Keratinocyte (primary cell): ENCODE data around the gene RCAN2. TPM values are rescaled to one million over a fixed set of nuclear protein-coding genes. Genes with fewer than 3 reads are reported as not detected.

ENCODE experiments used
- DNase-seq: peaks from one replicate; pipeline ENCODE4 v3.0.0-alpha.2; 2011; ENCODE audit warnings: low read depth, missing footprints, low spot score
- FAIRE-seq: peaks from 2 replicates; lab custom pipeline; 2011; peaks lifted over from hg19 to GRCh38; lab: Jason Lieb, UNC
- H2AFZ ChIP-seq: 2 replicates; pipeline ENCODE4 v1.6.0; 2012; ENCODE audit warnings: low read length, control low read depth, inconsistent platforms; ENCODE audit not compliant: control insufficient read depth
- H3K27ac ChIP-seq: 2 replicates; pipeline ENCODE4 v1.5.1; 2011; ENCODE audit warnings: low read length; ENCODE audit not compliant: control insufficient read depth, insufficient read depth
- H3K27me3 ChIP-seq: 3 replicates; pipeline ENCODE4 v1.6.0; 2011; ENCODE audit warnings: low read length; ENCODE audit not compliant: control insufficient read depth, insufficient read depth; ENCODE audit errors: extremely low read depth
- H3K36me3 ChIP-seq, 2 experiments: 2 replicates in 1 of 2; 3 replicates in 1 of 2; pipeline ENCODE4 v1.5.1; 2011; ENCODE audit warnings: low read length in 2 of 2, mild to moderate bottlenecking in 1 of 2; ENCODE audit not compliant: control insufficient read depth in 2 of 2, insufficient read depth in 2 of 2; ENCODE audit errors: extremely low read depth in 1 of 2
- H3K4me1 ChIP-seq: 3 replicates; pipeline ENCODE4 v1.5.1; 2011; ENCODE audit warnings: low read length; ENCODE audit not compliant: control insufficient read depth, insufficient read depth; ENCODE audit errors: extremely low read depth
- H3K4me2 ChIP-seq: 3 replicates; pipeline ENCODE4 v1.6.0; 2011; ENCODE audit warnings: low read depth, low read length; ENCODE audit not compliant: control insufficient read depth, insufficient read depth; ENCODE audit errors: extremely low read depth
- H3K4me3 ChIP-seq, 3 experiments: fragments of 200-600 bp in 1 of 3; sonication (generic) in 1 of 3; 2 replicates in 2 of 3; 3 replicates in 1 of 3; pipeline ENCODE4 v1.5.1; 2011 to 2016; ENCODE audit warnings: low read length in 3 of 3, mild to moderate bottlenecking in 3 of 3, control low read depth in 2 of 3, inconsistent platforms in 1 of 3, low read depth in 1 of 3, mixed read lengths in 1 of 3, mixed run types in 1 of 3, moderate library complexity in 1 of 3; ENCODE audit not compliant: control insufficient read depth in 2 of 3, insufficient read depth in 2 of 3; ENCODE audit errors: extremely low read depth in 1 of 3
- H3K79me2 ChIP-seq: 2 replicates; pipeline ENCODE4 v1.6.0; 2012; ENCODE audit warnings: low read length; ENCODE audit not compliant: control insufficient read depth, insufficient read depth
- H3K9ac ChIP-seq: 3 replicates; pipeline ENCODE4 v1.6.0; 2011; ENCODE audit warnings: low read length; ENCODE audit not compliant: control insufficient read depth, insufficient read depth; ENCODE audit errors: extremely low read depth
- H3K9me1 ChIP-seq: 3 replicates; pipeline ENCODE4 v1.6.0; 2011; ENCODE audit warnings: low read length; ENCODE audit not compliant: control insufficient read depth, insufficient read depth; ENCODE audit errors: extremely low read depth
- H3K9me3 ChIP-seq: 2 replicates; pipeline ENCODE4 v1.5.1; 2012; ENCODE audit warnings: low read depth, low read length; ENCODE audit not compliant: control insufficient read depth
- H4K20me1 ChIP-seq: 3 replicates; pipeline ENCODE4 v1.6.0; 2011; ENCODE audit warnings: low read length; ENCODE audit not compliant: control insufficient read depth, insufficient read depth; ENCODE audit errors: extremely low read depth
- EZH2 ChIP-seq: IDR thresholded peaks from one replicate; pipeline ENCODE4 v1.6.1; 2012; ENCODE audit warnings: inconsistent platforms, mild to moderate bottlenecking, low read length, moderate library complexity
- dilution Hi-C: fragments of 300-500 bp; cut with MboI; formaldehyde crosslinking; loops from one replicate; pipeline ENCODE4 v1.7.0; 2020; ENCODE audit warnings: low sequenced_read_pairs; ENCODE audit not compliant: extremely low pct_ligation_motif_present
- polyA plus RNA-seq, 5 experiments: library from polyadenylated mRNA; depleted of rRNA in 3 of 5; stranded (reverse) in 3 of 5; stranded (forward) in 1 of 5; unstranded in 1 of 5; fragments of >200 nt; gene quantifications; 1 replicate in 1 of 5; 2 replicates in 3 of 5; 3 replicates in 1 of 5; pipeline versions ENCODE4 v1.2.1 to v1.2.3, GENCODE V29; 2011 to 2012; ENCODE audit warnings: missing spikeins in 2 of 5, low read depth in 1 of 5, low replicate concordance in 1 of 5
- TF ChIP-seq, protein P1 (sequence below), 3 experiments: IDR thresholded peaks in 1 of 3; conservative IDR thresholded peaks in 1 of 3; optimal IDR thresholded peaks in 1 of 3; 2 replicates in 2 of 3; 3 replicates in 1 of 3; pipeline versions ENCODE3 to v1.5.1; 2011; ENCODE audit warnings: low read length in 3 of 3, mild to moderate bottlenecking in 3 of 3, moderate library complexity in 2 of 3, control low read depth in 1 of 3, inconsistent platforms in 1 of 3; ENCODE audit not compliant: insufficient read depth in 2 of 3; ENCODE audit errors: extremely low read depth in 1 of 3

RCAN2 gene
- polyA plus RNA-seq, 1 donor (not counting 4 experiments of a cell fraction or from before 2014, with no cell fraction given) = not detected

DNA sequence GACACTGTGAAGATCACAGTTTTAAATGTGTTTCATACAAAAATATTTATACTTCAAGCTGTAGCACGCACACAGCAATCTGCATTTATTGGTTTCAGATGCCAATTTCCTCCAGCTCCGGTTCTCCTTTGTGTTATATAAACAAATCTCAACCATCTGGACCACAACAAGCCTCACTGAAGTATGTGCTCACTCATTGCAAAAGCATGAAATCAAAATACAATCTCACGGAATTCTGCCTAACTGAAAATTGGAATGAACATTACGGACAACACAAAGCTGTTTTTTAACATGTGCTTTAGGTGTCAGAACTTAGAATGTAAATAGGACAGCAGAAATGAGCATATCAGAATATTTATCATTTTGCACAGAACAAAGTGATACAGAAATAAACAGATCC lies 38.0 kb downstream of the RCAN2 start:
- DNase-seq (no peak), FAIRE-seq (no peak)
- dilution Hi-C loops = no loop called here
- TF ChIP-seq EZH2 = no peak
- TF ChIP-seq, protein P1, sequence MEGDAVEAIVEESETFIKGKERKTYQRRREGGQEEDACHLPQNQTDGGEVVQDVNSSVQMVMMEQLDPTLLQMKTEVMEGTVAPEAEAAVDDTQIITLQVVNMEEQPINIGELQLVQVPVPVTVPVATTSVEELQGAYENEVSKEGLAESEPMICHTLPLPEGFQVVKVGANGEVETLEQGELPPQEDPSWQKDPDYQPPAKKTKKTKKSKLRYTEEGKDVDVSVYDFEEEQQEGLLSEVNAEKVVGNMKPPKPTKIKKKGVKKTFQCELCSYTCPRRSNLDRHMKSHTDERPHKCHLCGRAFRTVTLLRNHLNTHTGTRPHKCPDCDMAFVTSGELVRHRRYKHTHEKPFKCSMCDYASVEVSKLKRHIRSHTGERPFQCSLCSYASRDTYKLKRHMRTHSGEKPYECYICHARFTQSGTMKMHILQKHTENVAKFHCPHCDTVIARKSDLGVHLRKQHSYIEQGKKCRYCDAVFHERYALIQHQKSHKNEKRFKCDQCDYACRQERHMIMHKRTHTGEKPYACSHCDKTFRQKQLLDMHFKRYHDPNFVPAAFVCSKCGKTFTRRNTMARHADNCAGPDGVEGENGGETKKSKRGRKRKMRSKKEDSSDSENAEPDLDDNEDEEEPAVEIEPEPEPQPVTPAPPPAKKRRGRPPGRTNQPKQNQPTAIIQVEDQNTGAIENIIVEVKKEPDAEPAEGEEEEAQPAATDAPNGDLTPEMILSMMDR (optimal IDR thresholded peaks at IDR 0.05 in 1 of 3, IDR thresholded peaks at IDR 0.05 in 1 of 3, conservative IDR thresholded peaks at IDR 0.05 in 1 of 3; ENCODE audit: extremely low read depth in 1 of 3, insufficient read depth in 2 of 3, low read length in 3 of 3) = no peak
- Histone ChIP-seq H3K9ac (no peak overlapping the region), H3K9me1 (no peaks in the 10 kb centered on the region), H4K20me1 (no peaks in the 10 kb centered on the region), H3K36me3 (no peaks in the 10 kb centered on the region), H2AFZ (no peak overlapping the region), H3K4me1 (no peaks in the 10 kb centered on the region), H3K27me3 (no peaks in the 10 kb centered on the region), H3K9me3 (no peaks in the 10 kb centered on the region), H3K4me2 (no peak overlapping the region), H3K4me3 (no peak overlapping the region), H3K27ac (no peak overlapping the region), H3K79me2 (no peaks in the 10 kb centered on the region)

DNA sequence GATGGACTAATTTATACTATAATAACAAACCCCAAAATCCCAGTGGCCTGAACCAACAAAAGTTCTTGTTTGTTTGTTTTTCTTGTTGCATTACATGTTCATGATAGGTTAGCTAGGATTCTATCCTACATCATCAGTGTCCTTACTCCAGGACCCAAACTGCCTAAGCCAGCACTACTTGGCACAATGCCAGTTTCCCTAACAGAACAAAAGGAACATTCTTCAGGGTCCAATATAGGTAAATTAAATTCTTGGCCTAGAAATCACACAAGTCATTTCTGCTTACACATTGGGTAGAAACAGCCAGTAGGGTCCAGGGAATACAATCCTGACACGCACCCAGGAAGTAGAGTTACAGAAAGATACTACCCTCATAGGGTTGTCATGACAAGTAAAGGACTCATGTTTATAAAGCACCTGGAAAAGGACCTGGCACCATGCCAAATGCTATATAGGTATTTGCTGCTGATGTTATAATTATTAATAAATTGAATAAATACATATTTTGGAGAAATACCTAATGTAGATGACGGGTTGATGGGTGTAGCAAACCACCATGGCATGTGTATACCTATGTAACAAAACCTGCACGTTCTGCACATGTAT lies 38.8 kb downstream of the RCAN2 start:
- H3K36me3 ChIP-seq = no peaks in the 10 kb centered on the region
- no peak overlapping the region for H3K27ac ChIP-seq
- FAIRE-seq (no peak), DNase-seq (no peak)
- TF ChIP-seq, protein P1 (optimal IDR thresholded peaks at IDR 0.05 in 1 of 3, IDR thresholded peaks at IDR 0.05 in 1 of 3, conservative IDR thresholded peaks at IDR 0.05 in 1 of 3; ENCODE audit: extremely low read depth in 1 of 3, insufficient read depth in 2 of 3, low read length in 3 of 3) = no peak
- no peak for TF ChIP-seq EZH2
- no peaks in the 10 kb centered on the region for H4K20me1 ChIP-seq
- dilution Hi-C loops = no loop called here
- H3K9ac ChIP-seq = no peak overlapping the region
- no peaks in the 10 kb centered on the region for H3K9me1 ChIP-seq
- H3K4me1 ChIP-seq = no peaks in the 10 kb centered on the region
- H3K4me3 ChIP-seq = no peak overlapping the region
- no peaks in the 10 kb centered on the region for H3K9me3 ChIP-seq
- H3K79me2 ChIP-seq = no peaks in the 10 kb centered on the region
- H2AFZ ChIP-seq = no peak overlapping the region
- no peak overlapping the region for H3K4me2 ChIP-seq
- H3K27me3 ChIP-seq = no peaks in the 10 kb centered on the region
